Endothelial cell of umbilical vein (primary cell): Measurements from ENCODE around the gene PTDSS2. TPM values are rescaled to one million over a fixed set of nuclear protein-coding genes. Genes with fewer than 3 reads are reported as not detected.

Source experiments
- BruUV-seq: library from RNA; stranded (reverse); fragments of 400-500 nt; replicated peaks from 2 replicates; lab custom pipeline; 2021; lab: Mats Ljungman, UMichigan
- CTCF ChIA-PET: fragments of 300-600, 350-600 bp; sonication (Branson Sonifier 250); formaldehyde crosslinking; loops from one replicate; lab custom pipeline; 2021; ENCODE audit warnings: antibody characterized with exemption, inconsistent platforms; lab: Charles Lee
- POLR2A ChIA-PET: fragments of 300-600, 350-600 bp; sonication (Branson Sonifier 250); formaldehyde crosslinking; loops from one replicate; lab custom pipeline; 2021; ENCODE audit warnings: antibody characterized with exemption, inconsistent platforms; lab: Charles Lee
- DNase-seq: peaks from one replicate; pipeline ENCODE4 v3.0.0-alpha.2; 2011; ENCODE audit warnings: low read depth, low spot score
- FAIRE-seq: peaks from 2 replicates; lab custom pipeline; 2011; peaks lifted over from hg19 to GRCh38; lab: Jason Lieb, UNC
- H2AFZ ChIP-seq: 2 replicates; pipeline ENCODE4 v1.6.0; 2012; ENCODE audit warnings: low read depth, low read length, control low read depth, inconsistent platforms
- H3K27ac ChIP-seq: 2 replicates; pipeline ENCODE4 v1.5.1; 2011; ENCODE audit warnings: low read depth, mild to moderate bottlenecking, control low read depth, low read length, moderate library complexity; ENCODE audit not compliant: insufficient read depth
- H3K27me3 ChIP-seq, 2 experiments: 2 replicates each; pipeline versions ENCODE4 v1.6.0 to v1.6.1; 2011; ENCODE audit warnings: low read length in 2 of 2, mixed read lengths in 1 of 2; ENCODE audit not compliant: control insufficient read depth in 2 of 2, insufficient read depth in 2 of 2
- H3K36me3 ChIP-seq, 2 experiments: 2 replicates in 1 of 2; 3 replicates in 1 of 2; pipeline ENCODE4 v1.5.1; 2011; ENCODE audit warnings: low read length in 2 of 2, mild to moderate bottlenecking in 1 of 2, moderate library complexity in 1 of 2; ENCODE audit not compliant: control insufficient read depth in 2 of 2, insufficient read depth in 2 of 2; ENCODE audit errors: extremely low read depth in 1 of 2
- H3K4me1 ChIP-seq: 3 replicates; pipeline ENCODE4 v1.5.1; 2011; ENCODE audit warnings: mild to moderate bottlenecking, low read length; ENCODE audit not compliant: control insufficient read depth, insufficient read depth; ENCODE audit errors: extremely low read depth
- H3K4me2 ChIP-seq: 2 replicates; pipeline ENCODE4 v1.6.1; 2011; ENCODE audit warnings: low read length, control low read depth, mixed read lengths; ENCODE audit not compliant: insufficient read depth
- H3K4me3 ChIP-seq, 3 experiments: fragments of 200-600 bp in 1 of 3; sonication (generic), shearing (Covaris generic) in 1 of 3; replicated peaks in 1 of 3; 2 replicates each; pipeline ENCODE4 v1.5.1; 2011 to 2016; ENCODE audit warnings: control low read depth in 3 of 3, low read length in 3 of 3, mild to moderate bottlenecking in 2 of 3, inconsistent platforms in 1 of 3, low read depth in 1 of 3, moderate library complexity in 1 of 3; ENCODE audit not compliant: insufficient read depth in 1 of 3
- H3K79me2 ChIP-seq: 2 replicates; pipeline ENCODE4 v1.6.0; 2012; ENCODE audit warnings: low read length, inconsistent platforms; ENCODE audit not compliant: control insufficient read depth, insufficient read depth
- H3K9ac ChIP-seq: replicated peaks from 2 replicates; pipeline ENCODE3; 2011; ENCODE audit warnings: low read length, control low read depth; ENCODE audit not compliant: insufficient read depth; ENCODE audit errors: extremely low read depth
- H3K9me1 ChIP-seq: replicated peaks from 3 replicates; pipeline ENCODE4 v1.6.0; 2011; ENCODE audit warnings: mild to moderate bottlenecking, low read length; ENCODE audit not compliant: control insufficient read depth, insufficient read depth; ENCODE audit errors: extremely low read depth
- H3K9me3 ChIP-seq: replicated peaks from 2 replicates; pipeline ENCODE4 v1.5.1; 2012; ENCODE audit warnings: low read length, inconsistent platforms; ENCODE audit not compliant: control insufficient read depth, insufficient read depth
- H4K20me1 ChIP-seq: replicated peaks from 2 replicates; pipeline ENCODE3; 2011; ENCODE audit warnings: mild to moderate bottlenecking, low read length; ENCODE audit not compliant: control insufficient read depth, insufficient read depth; ENCODE audit errors: extremely low read depth
- FOS ChIP-seq: IDR thresholded peaks from 2 replicates; pipeline ENCODE4 v1.6.1; 2011; ENCODE audit warnings: mild to moderate bottlenecking, low read length, moderate library complexity, borderline replicate concordance; ENCODE audit not compliant: insufficient read depth
- JUN ChIP-seq: IDR thresholded peaks from 2 replicates; pipeline ENCODE4 v1.6.1; 2011; ENCODE audit warnings: borderline replicate concordance, low read depth; ENCODE audit not compliant: insufficient read length, insufficient read depth
- dilution Hi-C: fragments of 300-500 bp; cut with MboI; formaldehyde crosslinking; loops from one replicate; pipeline ENCODE4 v1.15.0; 2019; ENCODE audit warnings: low sequenced_read_pairs; ENCODE audit not compliant: extremely low pct_ligation_motif_present
- intact Hi-C: fragments of 100-400 bp; cut with micrococcal nuclease; formaldehyde crosslinking; loops from one replicate; pipeline ENCODE4 v1.10.0; 2022
- polyA plus RNA-seq, 4 experiments: library from polyadenylated mRNA; depleted of rRNA in 3 of 4; stranded (reverse) in 3 of 4; unstranded in 1 of 4; fragments of >200 nt; gene quantifications; 2 replicates each; pipeline versions ENCODE4 v1.2.1 to v1.2.3, GENCODE V29; 2011 to 2012; ENCODE audit warnings: missing spikeins in 1 of 4
- total RNA-seq: library from RNA; stranded (reverse); gene quantifications from 2 replicates; pipeline ENCODE4 v1.2.3, GENCODE V29; 2021
- TF ChIP-seq, protein P1 (sequence below): IDR thresholded peaks from 2 replicates; pipeline ENCODE4 v1.6.1; 2011; ENCODE audit not compliant: insufficient read depth, insufficient read length
- TF ChIP-seq, protein P2 (sequence below), 2 donors: IDR thresholded peaks; 1 replicate in 1 of 2; 2 replicates in 1 of 2; pipeline ENCODE4 v1.5.1; 2011; ENCODE audit warnings: low read length in 2 of 2, mild to moderate bottlenecking in 2 of 2, moderate library complexity in 2 of 2, control low read depth in 1 of 2, inconsistent platforms in 1 of 2, low read depth in 1 of 2; ENCODE audit not compliant: insufficient read depth in 1 of 2; ENCODE audit errors: extremely low read depth in 1 of 2

PTDSS2 gene
- total and polyA plus RNA-seq, 2 donors (not counting 3 experiments of a cell fraction or from before 2014, with no cell fraction given) = 41.4 to 46.8 TPM

DNA sequence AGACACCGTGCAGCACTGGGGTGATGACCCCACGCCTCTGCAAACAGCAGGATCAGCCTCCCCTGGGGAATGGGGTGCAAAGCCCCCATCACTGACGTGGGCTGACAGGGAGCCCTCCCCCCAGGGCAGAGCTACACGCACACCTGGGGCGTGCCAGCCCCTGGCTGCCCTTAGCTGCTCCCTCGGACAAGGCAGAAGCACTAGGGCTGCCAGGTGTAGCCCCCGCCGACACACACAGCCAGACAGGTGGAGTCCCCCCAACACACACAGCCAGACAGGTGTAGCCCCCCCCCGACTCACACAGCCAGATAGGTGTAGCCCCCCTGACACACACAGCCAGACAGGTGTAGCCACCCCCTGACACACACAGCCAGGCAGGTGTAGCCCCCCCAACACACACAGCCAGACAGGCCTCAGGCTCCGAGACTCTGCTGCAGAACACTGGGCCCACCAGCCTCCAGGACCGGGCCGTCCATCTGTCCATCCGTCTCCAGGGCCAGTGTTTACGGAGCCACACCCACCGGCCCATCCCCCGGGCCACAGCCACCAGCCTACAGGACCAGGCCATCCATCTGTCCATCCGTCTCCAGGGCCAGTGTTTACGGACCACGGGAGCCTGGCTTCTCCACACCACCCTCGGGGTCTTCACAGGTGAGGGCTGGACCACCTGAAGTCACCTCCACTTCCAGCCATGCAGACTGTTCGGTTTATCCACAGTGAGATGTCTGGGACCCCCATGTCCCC is 11.8 kb upstream of the PTDSS2 start:
- Histone ChIP-seq H3K4me1 (no peaks in the 10 kb centered on the region), H3K9ac (no peak overlapping the region), H3K9me3 (no peaks in the 10 kb centered on the region), H3K4me2 (no peak overlapping the region), H3K79me2 (no peaks in the 10 kb centered on the region), H2AFZ (no peak overlapping the region), H3K4me3 (no peak overlapping the region), H3K36me3 (no peaks in the 10 kb centered on the region), H3K9me1 (no peaks in the 10 kb centered on the region), H3K27me3 (no peaks in the 10 kb centered on the region), H4K20me1 (no peaks in the 10 kb centered on the region), H3K27ac (no peak overlapping the region)
- TF ChIP-seq JUN (no peak), FOS (no peak)
- TF ChIP-seq, protein P1, sequence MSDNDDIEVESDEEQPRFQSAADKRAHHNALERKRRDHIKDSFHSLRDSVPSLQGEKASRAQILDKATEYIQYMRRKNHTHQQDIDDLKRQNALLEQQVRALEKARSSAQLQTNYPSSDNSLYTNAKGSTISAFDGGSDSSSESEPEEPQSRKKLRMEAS = no peak
- TF ChIP-seq, protein P2, sequence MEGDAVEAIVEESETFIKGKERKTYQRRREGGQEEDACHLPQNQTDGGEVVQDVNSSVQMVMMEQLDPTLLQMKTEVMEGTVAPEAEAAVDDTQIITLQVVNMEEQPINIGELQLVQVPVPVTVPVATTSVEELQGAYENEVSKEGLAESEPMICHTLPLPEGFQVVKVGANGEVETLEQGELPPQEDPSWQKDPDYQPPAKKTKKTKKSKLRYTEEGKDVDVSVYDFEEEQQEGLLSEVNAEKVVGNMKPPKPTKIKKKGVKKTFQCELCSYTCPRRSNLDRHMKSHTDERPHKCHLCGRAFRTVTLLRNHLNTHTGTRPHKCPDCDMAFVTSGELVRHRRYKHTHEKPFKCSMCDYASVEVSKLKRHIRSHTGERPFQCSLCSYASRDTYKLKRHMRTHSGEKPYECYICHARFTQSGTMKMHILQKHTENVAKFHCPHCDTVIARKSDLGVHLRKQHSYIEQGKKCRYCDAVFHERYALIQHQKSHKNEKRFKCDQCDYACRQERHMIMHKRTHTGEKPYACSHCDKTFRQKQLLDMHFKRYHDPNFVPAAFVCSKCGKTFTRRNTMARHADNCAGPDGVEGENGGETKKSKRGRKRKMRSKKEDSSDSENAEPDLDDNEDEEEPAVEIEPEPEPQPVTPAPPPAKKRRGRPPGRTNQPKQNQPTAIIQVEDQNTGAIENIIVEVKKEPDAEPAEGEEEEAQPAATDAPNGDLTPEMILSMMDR (IDR thresholded peaks at IDR 0.05; ENCODE audit: extremely low read depth in 1 of 2, insufficient read depth in 1 of 2, low read depth in 1 of 2, low read length in 2 of 2) = no peak
- FAIRE-seq (no peak), DNase-seq (no peak)
- intact Hi-C loops = no loop called here
- CTCF ChIA-PET = interaction anchor here (1.4 kb wide), 1 partner anchor 10 kb away, joined by 5 read pairs; no protein-coding TSS in a partner anchor
- BruUV-seq = no TSS peak
- POLR2A ChIA-PET = no interaction called here
- dilution Hi-C loops = no loop called here
